HG03460 (cell line): ENCODE results near the gene PGLYRP3.
"Not testable (repeated sequence)": the region's sequence is repeated elsewhere in the genome, so short reads cannot be mapped to it uniquely, and the experiment has no call there.

ENCODE experiments used
- ATAC-seq: cut with Tn5 transposase; IDR thresholded peaks from one replicate; pipeline ENCODE4 v1.9.1; 2021; ENCODE audit not compliant: unreplicated experiment

The PGLYRP3 gene

GRCh38 chr1:153314388-153314787 lies 1.6 kb upstream of the PGLYRP3 start:
- not testable (repeated sequence) for ATAC-seq

- ATAC-seq: no peak
These were observed 536 bp upstream of the PGLYRP3 start for GRCh38 chr1:153313288-153313687.

GRCh38 chr1:153310526-153310925 lies 2.2 kb downstream of the PGLYRP3 start:
- ATAC-seq: no peak

GRCh38 chr1:153309441-153309840 lies 3.3 kb downstream of the PGLYRP3 start:
- ATAC-seq: no peak

GRCh38 chr1:153308540-153308939 lies 4.2 kb downstream of the PGLYRP3 start:
- ATAC-seq: no peak

- no peak for ATAC-seq
These were observed 5.5 kb downstream of the PGLYRP3 start for GRCh38 chr1:153307221-153307600.

- no peak for ATAC-seq
These were observed 6.2 kb downstream of the PGLYRP3 start for GRCh38 chr1:153306303-153307220.

GRCh38 chr1:153305682-153306081 lies 7.1 kb downstream of the PGLYRP3 start:
- ATAC-seq: no peak

- ATAC-seq: no peak
These were observed 10.4 kb downstream of the PGLYRP3 start for GRCh38 chr1:153302308-153302707.

- no peak for ATAC-seq
These were observed 18.9 kb downstream of the PGLYRP3 start for GRCh38 chr1:153293851-153294250.

GRCh38 chr1:153293480-153293775 lies 19.3 kb downstream of the PGLYRP3 start:
- no peak for ATAC-seq

GRCh38 chr1:153292740-153293479 lies 19.8 kb downstream of the PGLYRP3 start:
- no peak for ATAC-seq

GRCh38 chr1:153292185-153292584 lies 20.6 kb downstream of the PGLYRP3 start:
- ATAC-seq: no peak

- ATAC-seq: no peak
These were observed 21.2 kb downstream of the PGLYRP3 start for GRCh38 chr1:153291514-153291913.

- no peak for ATAC-seq
These were observed 24.0 kb downstream of the PGLYRP3 start for GRCh38 chr1:153288634-153289275.

- peak; percentile 87 for ATAC-seq
These were observed 34.9 kb downstream of the PGLYRP3 start for GRCh38 chr1:153277852-153278251.

- no peak for ATAC-seq
These were observed 40.6 kb downstream of the PGLYRP3 start for GRCh38 chr1:153272186-153272585.

- no peak for ATAC-seq
These were observed 41.0 kb downstream of the PGLYRP3 start for GRCh38 chr1:153271711-153272110.

- ATAC-seq: no peak
These were observed 47.3 kb downstream of the PGLYRP3 start for GRCh38 chr1:153265457-153265856.

GRCh38 chr1:153262462-153263157 lies 50.1 kb downstream of the PGLYRP3 start:
- ATAC-seq: no peak

GRCh38 chr1:153262070-153262366 lies 50.7 kb downstream of the PGLYRP3 start:
- ATAC-seq: no peak
